OCI-LY1 (cell line): ENCODE data around the gene FLT3.

Experiments
- CTCF ChIP-seq: fragments of 200-600 bp; sonication (generic), shearing (Covaris generic); IDR thresholded peaks from 2 replicates; pipeline ENCODE4 v1.5.1; 2017; ENCODE audit warnings: mild to moderate bottlenecking, antibody characterized with exemption, low read length, moderate library complexity, mixed read lengths
- EZH2 ChIP-seq: fragments of 200-600 bp; sonication (generic), shearing (Covaris generic); IDR thresholded peaks from 2 replicates; pipeline ENCODE4 v1.8.0; 2017; ENCODE audit warnings: borderline replicate concordance, mixed run types, mild to moderate bottlenecking, antibody characterized with exemption, low read length, moderate library complexity, mixed read lengths

- TF ChIP-seq CTCF (no peak), EZH2 (no peak)
These were observed 131.1 kb downstream of the FLT3 start, which contains the start of gene CDX2 for GRCh38 chr13:27969082-27969865.
